SK-N-SH (cell line): ENCODE results near the gene MCF2L.

Source experiments
- CHD2 ChIP-seq: fragments of 150-350 bp; IDR thresholded peaks from 2 replicates; pipeline ENCODE4 v1.6.1; 2018; ENCODE audit warnings: low read length; ENCODE audit not compliant: partially characterized antibody
- EP300 ChIP-seq, 2 experiments: IDR thresholded peaks; 2 replicates each; pipeline versions ENCODE4 v1.4.0 to v1.6.1; 2012; ENCODE audit warnings: borderline replicate concordance in 1 of 2, low read depth in 1 of 2, low read length in 1 of 2
- EZH2phosphoT487 ChIP-seq: fragments of 200-600 bp; sonication (generic); IDR thresholded peaks from 2 replicates; pipeline ENCODE4 v1.6.1; 2017; ENCODE audit warnings: low read depth, mixed run types, mild to moderate bottlenecking, antibody characterized with exemption, moderate library complexity, borderline replicate concordance
- JUND ChIP-seq: IDR thresholded peaks from 2 replicates; pipeline ENCODE4 v1.4.0; 2012
- TF ChIP-seq, protein P1 (sequence below): fragments of 200-600 bp; sonication (generic); IDR thresholded peaks from 2 replicates; pipeline ENCODE4 v1.6.1; 2017; ENCODE audit warnings: antibody characterized with exemption, mild to moderate bottlenecking, moderate library complexity

DNA sequence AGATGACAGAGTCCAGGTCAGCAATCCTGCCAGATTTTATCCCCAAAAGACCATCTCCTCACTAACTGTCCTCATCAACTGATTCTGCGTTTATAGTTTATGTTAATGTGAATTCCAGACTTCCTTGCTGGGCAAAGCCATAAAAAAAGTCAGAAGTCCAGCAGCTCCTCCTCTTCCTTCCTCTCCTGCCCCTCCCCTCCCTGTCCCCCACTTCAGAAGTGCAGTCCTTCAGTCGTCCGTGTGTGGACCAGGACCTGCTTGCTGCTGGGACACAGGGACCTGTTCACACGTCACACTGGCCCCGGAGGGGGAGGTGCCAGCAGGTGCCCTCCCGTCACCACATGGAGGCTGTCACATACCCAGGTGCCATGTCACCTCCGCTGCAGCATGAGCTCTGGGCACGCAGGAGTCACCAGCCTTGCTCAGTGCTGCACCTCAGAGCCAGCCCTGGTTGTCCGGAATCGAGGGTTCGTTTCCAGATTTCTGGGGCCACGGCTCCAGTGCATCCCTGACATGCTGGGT, 4.0 kb upstream of the MCF2L start:
- TF ChIP-seq EP300 (IDR thresholded peaks at IDR 0.05; ENCODE audit: borderline replicate concordance in 1 of 2, low read depth in 1 of 2, low read length in 1 of 2) (no peak), CHD2 (no peak), EZH2phosphoT487 (no peak), JUND (no peak)
- TF ChIP-seq, protein P1, sequence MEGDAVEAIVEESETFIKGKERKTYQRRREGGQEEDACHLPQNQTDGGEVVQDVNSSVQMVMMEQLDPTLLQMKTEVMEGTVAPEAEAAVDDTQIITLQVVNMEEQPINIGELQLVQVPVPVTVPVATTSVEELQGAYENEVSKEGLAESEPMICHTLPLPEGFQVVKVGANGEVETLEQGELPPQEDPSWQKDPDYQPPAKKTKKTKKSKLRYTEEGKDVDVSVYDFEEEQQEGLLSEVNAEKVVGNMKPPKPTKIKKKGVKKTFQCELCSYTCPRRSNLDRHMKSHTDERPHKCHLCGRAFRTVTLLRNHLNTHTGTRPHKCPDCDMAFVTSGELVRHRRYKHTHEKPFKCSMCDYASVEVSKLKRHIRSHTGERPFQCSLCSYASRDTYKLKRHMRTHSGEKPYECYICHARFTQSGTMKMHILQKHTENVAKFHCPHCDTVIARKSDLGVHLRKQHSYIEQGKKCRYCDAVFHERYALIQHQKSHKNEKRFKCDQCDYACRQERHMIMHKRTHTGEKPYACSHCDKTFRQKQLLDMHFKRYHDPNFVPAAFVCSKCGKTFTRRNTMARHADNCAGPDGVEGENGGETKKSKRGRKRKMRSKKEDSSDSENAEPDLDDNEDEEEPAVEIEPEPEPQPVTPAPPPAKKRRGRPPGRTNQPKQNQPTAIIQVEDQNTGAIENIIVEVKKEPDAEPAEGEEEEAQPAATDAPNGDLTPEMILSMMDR, result no peak
